Epithelial cell of esophagus (primary cell): ENCODE results near the gene HPDL.

ENCODE experiments used
- DNase-seq: peaks from one replicate; pipeline ENCODE4 v3.0.0; 2010; ENCODE audit warnings: low read depth
- H3K4me3 ChIP-seq: 2 replicates; pipeline ENCODE4 v1.5.1; 2011; ENCODE audit warnings: mild to moderate bottlenecking, low read length, control low read depth
- TF ChIP-seq, protein P1 (sequence below): IDR thresholded peaks from 2 replicates; pipeline ENCODE4 v1.5.1; 2011; ENCODE audit warnings: low read depth, mild to moderate bottlenecking, low read length, control low read depth, inconsistent platforms; ENCODE audit not compliant: insufficient read depth; ENCODE audit errors: missing control alignments

HPDL gene

DNA sequence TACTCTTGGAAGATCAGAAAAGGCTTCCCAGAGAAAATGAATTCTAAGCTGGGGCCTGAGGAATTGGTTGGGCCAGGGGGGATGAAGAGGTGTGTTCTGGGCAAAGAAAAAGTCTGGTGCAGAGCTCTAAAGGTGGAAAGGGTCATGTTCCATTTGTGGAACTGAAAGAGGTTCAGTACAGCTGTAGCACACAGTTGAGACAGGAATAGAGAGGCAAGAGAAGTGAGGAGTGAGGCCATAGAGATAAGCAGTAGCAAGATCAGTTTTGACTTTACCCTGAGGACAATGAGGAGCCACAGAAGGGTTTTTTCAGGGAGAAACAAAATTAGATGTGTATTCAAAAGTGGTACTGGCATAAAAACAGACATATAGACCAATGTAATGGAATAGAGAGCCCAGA, 43.9 kb downstream of the HPDL start:
- DNase-seq, result no peak
- no peak overlapping the region for H3K4me3 ChIP-seq
- TF ChIP-seq, protein P1, sequence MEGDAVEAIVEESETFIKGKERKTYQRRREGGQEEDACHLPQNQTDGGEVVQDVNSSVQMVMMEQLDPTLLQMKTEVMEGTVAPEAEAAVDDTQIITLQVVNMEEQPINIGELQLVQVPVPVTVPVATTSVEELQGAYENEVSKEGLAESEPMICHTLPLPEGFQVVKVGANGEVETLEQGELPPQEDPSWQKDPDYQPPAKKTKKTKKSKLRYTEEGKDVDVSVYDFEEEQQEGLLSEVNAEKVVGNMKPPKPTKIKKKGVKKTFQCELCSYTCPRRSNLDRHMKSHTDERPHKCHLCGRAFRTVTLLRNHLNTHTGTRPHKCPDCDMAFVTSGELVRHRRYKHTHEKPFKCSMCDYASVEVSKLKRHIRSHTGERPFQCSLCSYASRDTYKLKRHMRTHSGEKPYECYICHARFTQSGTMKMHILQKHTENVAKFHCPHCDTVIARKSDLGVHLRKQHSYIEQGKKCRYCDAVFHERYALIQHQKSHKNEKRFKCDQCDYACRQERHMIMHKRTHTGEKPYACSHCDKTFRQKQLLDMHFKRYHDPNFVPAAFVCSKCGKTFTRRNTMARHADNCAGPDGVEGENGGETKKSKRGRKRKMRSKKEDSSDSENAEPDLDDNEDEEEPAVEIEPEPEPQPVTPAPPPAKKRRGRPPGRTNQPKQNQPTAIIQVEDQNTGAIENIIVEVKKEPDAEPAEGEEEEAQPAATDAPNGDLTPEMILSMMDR, result no peak

DNA sequence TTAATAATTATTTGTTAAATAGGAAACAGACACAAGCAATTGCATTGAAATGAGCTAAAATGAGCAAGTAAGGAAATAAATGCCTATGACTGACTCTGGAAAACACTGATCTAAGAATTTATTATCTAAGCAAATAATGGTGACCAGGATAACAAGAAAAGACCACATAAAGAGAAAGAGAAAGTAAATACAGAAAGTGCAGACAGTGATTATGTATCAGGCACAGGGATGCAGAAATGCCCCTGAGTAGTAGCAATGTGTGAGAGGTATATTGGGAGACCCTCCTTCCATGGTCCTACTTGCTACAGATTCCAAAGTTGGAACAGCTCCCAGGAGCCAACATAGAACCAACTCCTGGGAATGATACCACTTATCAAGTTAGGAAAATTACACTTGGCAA, 46.9 kb downstream of the HPDL start:
- TF ChIP-seq, protein P1, result no peak
- H3K4me3 ChIP-seq, result no peak overlapping the region
- DNase-seq, result no peak

DNA sequence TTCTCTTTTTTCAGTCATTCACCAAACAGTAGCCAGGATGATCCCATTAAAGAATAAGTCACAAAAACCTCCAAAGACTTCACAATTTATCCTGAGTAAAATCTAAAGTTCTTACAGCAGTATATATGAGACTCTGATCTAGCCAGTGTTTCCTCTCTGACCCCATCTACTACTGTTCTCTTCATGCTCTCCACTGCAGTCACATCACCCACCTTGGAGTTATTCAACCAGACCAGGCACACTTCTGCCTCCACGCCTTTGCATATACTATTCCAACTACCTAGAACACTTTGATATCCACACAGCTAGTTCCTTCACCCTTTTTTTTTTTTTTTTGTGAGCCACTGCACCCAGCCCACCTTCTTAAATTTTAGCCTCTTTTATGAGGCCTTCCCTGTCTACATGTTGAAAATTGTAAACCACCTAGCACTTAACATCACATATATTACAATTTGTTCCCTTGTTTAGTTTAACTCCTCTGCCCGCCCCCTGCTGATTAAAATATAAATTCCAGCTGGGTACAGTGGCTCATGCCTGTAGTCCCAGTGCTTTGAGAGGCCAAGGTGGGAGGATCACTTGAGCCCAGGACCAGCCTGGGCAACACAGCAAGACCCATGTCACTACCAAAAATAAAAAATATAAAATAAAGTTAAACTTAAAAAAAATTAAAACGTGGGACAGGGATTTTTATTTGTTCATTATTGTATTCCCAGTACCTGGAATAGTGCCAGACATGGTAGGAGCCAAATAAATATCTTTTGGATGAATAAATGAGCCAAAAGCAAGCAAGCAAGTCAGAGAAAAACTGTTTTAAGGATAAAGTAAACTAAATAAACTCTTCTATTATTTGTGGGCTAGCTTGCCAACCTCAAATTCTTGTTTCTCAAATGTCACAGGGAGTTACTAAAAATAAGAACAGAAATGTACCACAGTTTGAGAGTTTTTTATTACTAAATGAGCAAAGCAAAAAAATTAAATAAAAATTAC, 48.7 kb downstream of the HPDL start:
- no peak for DNase-seq
- no peak overlapping the region for H3K4me3 ChIP-seq
- TF ChIP-seq, protein P1, result no peak

DNA sequence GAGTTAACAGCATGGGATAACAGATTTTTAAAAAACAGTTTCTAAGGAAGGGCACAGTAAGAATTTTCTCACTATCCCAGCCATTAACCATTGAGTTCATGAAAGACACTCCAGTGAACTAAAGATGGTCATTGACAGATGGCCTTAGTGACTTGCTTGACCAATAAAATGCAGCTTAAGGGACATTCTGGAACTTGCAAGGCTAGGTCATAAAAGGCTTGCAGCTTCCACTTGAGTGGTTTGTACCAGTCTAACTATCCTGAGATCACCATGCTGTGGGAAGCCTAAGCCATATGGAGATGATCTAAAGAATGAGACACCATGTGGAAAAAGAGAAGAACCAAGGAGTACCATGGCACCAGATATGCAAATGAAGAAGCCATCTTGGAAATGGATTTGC, 51.5 kb downstream of the HPDL start:
- no peak overlapping the region for H3K4me3 ChIP-seq
- TF ChIP-seq, protein P1, result no peak
- no peak for DNase-seq
